ENCODE results near the gene PROSER2.
A peak's percentile ranks its signal among the peaks of the same experiment; 100 is the strongest.
"Not testable (repeated sequence)": the region's sequence is repeated elsewhere in the genome, so short reads cannot be mapped to it uniquely, and the experiment has no call there.

The PROSER2 gene

GRCh38 chr10:11886851-11887250 lies 63.7 kb downstream of the PROSER2 start:
- DNase-seq = no peak

- peak; percentile 21 for DNase-seq
These were observed 64.4 kb downstream of the PROSER2 start for GRCh38 chr10:11887381-11888227.

GRCh38 chr10:11889263-11889662 lies 66.1 kb downstream of the PROSER2 start:
- DNase-seq = not testable (repeated sequence)

- no peak for DNase-seq
These were observed 68.8 kb downstream of the PROSER2 start for GRCh38 chr10:11891776-11892486.

GRCh38 chr10:11893749-11894278 lies 70.7 kb downstream of the PROSER2 start:
- no peak for DNase-seq

GRCh38 chr10:11894381-11895107 lies 71.4 kb downstream of the PROSER2 start:
- no peak for DNase-seq

GRCh38 chr10:11895108-11895466 lies 71.9 kb downstream of the PROSER2 start:
- DNase-seq = no peak

GRCh38 chr10:11895598-11895997 lies 72.4 kb downstream of the PROSER2 start:
- DNase-seq = no peak

- no peak for DNase-seq
These were observed 73.5 kb downstream of the PROSER2 start for GRCh38 chr10:11896549-11897200.

GRCh38 chr10:11898033-11898371 lies 74.8 kb downstream of the PROSER2 start:
- no peak for DNase-seq

- peak; percentile 80 for DNase-seq
These were observed 75.4 kb downstream of the PROSER2 start for GRCh38 chr10:11898372-11899066.

- no peak for DNase-seq
These were observed 76.1 kb downstream of the PROSER2 start for GRCh38 chr10:11899067-11899876.

GRCh38 chr10:11901036-11901301 lies 77.8 kb downstream of the PROSER2 start:
- no peak for DNase-seq

- no peak for DNase-seq
These were observed 78.3 kb downstream of the PROSER2 start for GRCh38 chr10:11901454-11901832.

GRCh38 chr10:11901833-11902475 lies 78.8 kb downstream of the PROSER2 start:
- DNase-seq = no peak

- DNase-seq = no peak
These were observed 79.5 kb downstream of the PROSER2 start for GRCh38 chr10:11902646-11903045.

- DNase-seq = no peak
These were observed 83.6 kb downstream of the PROSER2 start for GRCh38 chr10:11906714-11907113.

- no peak for DNase-seq
These were observed 84.8 kb downstream of the PROSER2 start for GRCh38 chr10:11907914-11908313.

- no peak for DNase-seq
These were observed 85.4 kb downstream of the PROSER2 start for GRCh38 chr10:11908536-11908935.

- no peak for DNase-seq
These were observed 85.8 kb downstream of the PROSER2 start for GRCh38 chr10:11908991-11909390.

- DNase-seq = peak; percentile 13
These were observed 86.5 kb downstream of the PROSER2 start for GRCh38 chr10:11909618-11910017.
